HCEC 1CT (cell line): ENCODE data around the gene UMAD1.
"Not testable (repeated sequence)": the region's sequence is repeated elsewhere in the genome, so short reads cannot be mapped to it uniquely, and the experiment has no call there.

Experiments
- DNase-seq: peaks from one replicate; pipeline ENCODE4 v3.0.0-alpha.2; 2017

Gene UMAD1

GRCh38 chr7:7653593-7654187 is 13.1 kb downstream of the UMAD1 start:
- peak; percentile 31 for DNase-seq

GRCh38 chr7:7654964-7655715 is 14.6 kb downstream of the UMAD1 start:
- DNase-seq, result no peak

- DNase-seq, result not testable (repeated sequence)
Observed at GRCh38 chr7:7656459-7656858, 15.9 kb downstream of the UMAD1 start.

- DNase-seq, result no peak
Observed at GRCh38 chr7:7662527-7662926, 22.0 kb downstream of the UMAD1 start.

- DNase-seq, result no peak
Observed at GRCh38 chr7:7664291-7664690, 23.7 kb downstream of the UMAD1 start.

GRCh38 chr7:7665031-7665430 is 24.5 kb downstream of the UMAD1 start:
- no peak for DNase-seq

- DNase-seq, result no peak
Observed at GRCh38 chr7:7667187-7667586, 26.6 kb downstream of the UMAD1 start.

GRCh38 chr7:7668706-7669105 is 28.2 kb downstream of the UMAD1 start:
- no peak for DNase-seq

GRCh38 chr7:7670490-7670889 is 29.9 kb downstream of the UMAD1 start:
- DNase-seq, result no peak

GRCh38 chr7:7671361-7671760 is 30.8 kb downstream of the UMAD1 start:
- no peak for DNase-seq

GRCh38 chr7:7672545-7673239 is 32.1 kb downstream of the UMAD1 start:
- DNase-seq, result no peak

GRCh38 chr7:7673240-7673550 is 32.6 kb downstream of the UMAD1 start:
- no peak for DNase-seq

GRCh38 chr7:7675686-7676085 is 35.1 kb downstream of the UMAD1 start:
- no peak for DNase-seq

GRCh38 chr7:7679640-7680039 is 39.1 kb downstream of the UMAD1 start:
- not testable (repeated sequence) for DNase-seq

GRCh38 chr7:7681191-7681935 is 40.8 kb downstream of the UMAD1 start:
- DNase-seq, result peak; percentile 63

GRCh38 chr7:7681936-7682329 is 41.4 kb downstream of the UMAD1 start:
- no peak for DNase-seq

GRCh38 chr7:7682861-7683260 is 42.3 kb downstream of the UMAD1 start:
- DNase-seq, result no peak

- no peak for DNase-seq
Observed at GRCh38 chr7:7686811-7687508, 46.4 kb downstream of the UMAD1 start.

- DNase-seq, result no peak
Observed at GRCh38 chr7:7687800-7688199, 47.2 kb downstream of the UMAD1 start.

- DNase-seq, result no peak
Observed at GRCh38 chr7:7688310-7688709, 47.8 kb downstream of the UMAD1 start.

GRCh38 chr7:7688956-7689355 is 48.4 kb downstream of the UMAD1 start:
- DNase-seq, result no peak

- DNase-seq, result peak; percentile 94
Observed at GRCh38 chr7:7693881-7694280, 53.3 kb downstream of the UMAD1 start.

GRCh38 chr7:7694542-7694941 is 54.0 kb downstream of the UMAD1 start:
- DNase-seq, result no peak
